SK-N-SH (cell line): ENCODE results near the gene PICALM. TPM values are rescaled to one million over a fixed set of nuclear protein-coding genes. Genes with fewer than 3 reads are reported as not detected.
A peak's percentile ranks its signal among the peaks of the same experiment; 100 is the strongest.

Experiments
- ELF1 ChIP-seq: IDR thresholded peaks from 2 replicates; pipeline ENCODE4 v1.4.0; 2012
- FOSL2 ChIP-seq: IDR thresholded peaks from 2 replicates; pipeline ENCODE4 v1.4.0; 2012; ENCODE audit warnings: low read depth, mild to moderate bottlenecking, moderate library complexity, borderline replicate concordance
- FOXJ3 ChIP-seq: sonication (generic); formaldehyde crosslinking; IDR thresholded peaks from 2 replicates; pipeline ENCODE4 v1.5.1; 2020; ENCODE audit warnings: mild to moderate bottlenecking, missing genetic modification reagents
- FOXM1 ChIP-seq: IDR thresholded peaks from 2 replicates; pipeline ENCODE4 v1.4.0; 2012; ENCODE audit warnings: low read depth, mild to moderate bottlenecking
- GABPA ChIP-seq: IDR thresholded peaks from 2 replicates; pipeline ENCODE4 v1.4.0; 2012; ENCODE audit warnings: low read depth, mild to moderate bottlenecking
- MEF2A ChIP-seq: IDR thresholded peaks from 2 replicates; pipeline ENCODE4 v1.4.0; 2012; ENCODE audit warnings: low read depth, borderline replicate concordance
- RCOR1 ChIP-seq: fragments of 150-350 bp; IDR thresholded peaks from 2 replicates; pipeline ENCODE4 v1.6.1; 2017; ENCODE audit warnings: antibody characterized with exemption, low read length
- TCF12 ChIP-seq: IDR thresholded peaks from 2 replicates; pipeline ENCODE4 v1.4.0; 2012
- YY1 ChIP-seq: IDR thresholded peaks from 2 replicates; pipeline ENCODE4 v1.4.0; 2012; ENCODE audit warnings: low read depth, mild to moderate bottlenecking
- ZBTB33 ChIP-seq: IDR thresholded peaks from 2 replicates; pipeline ENCODE4 v1.4.0; 2012; ENCODE audit warnings: low read depth, borderline replicate concordance
- polyA plus RNA-seq, 3 experiments: library from polyadenylated mRNA; depleted of rRNA; stranded (reverse); fragments of >200 nt; gene quantifications; 2 replicates each; pipeline ENCODE4 v1.2.3, GENCODE V29; 2012
- TF ChIP-seq, protein P1 (sequence below): fragments of 150-350 bp; IDR thresholded peaks from 2 replicates; pipeline ENCODE4 v1.6.1; 2016; ENCODE audit warnings: mild to moderate bottlenecking, low read depth, low read length
- TF ChIP-seq, protein P2 (sequence below): IDR thresholded peaks from 2 replicates; pipeline ENCODE4; 2012
- TF ChIP-seq, protein P3 (sequence below): IDR thresholded peaks from 2 replicates; pipeline ENCODE4 v1.4.0; 2012; ENCODE audit warnings: low read depth
- TF ChIP-seq, protein P4 (sequence below): IDR thresholded peaks from 2 replicates; pipeline ENCODE4 v1.6.1; 2012; ENCODE audit warnings: mild to moderate bottlenecking, low read depth, low read length, moderate library complexity

Gene PICALM
- polyA plus RNA-seq, 1 of the 3 experiments (the other 2 are of a cell fraction): 103 TPM

DNA sequence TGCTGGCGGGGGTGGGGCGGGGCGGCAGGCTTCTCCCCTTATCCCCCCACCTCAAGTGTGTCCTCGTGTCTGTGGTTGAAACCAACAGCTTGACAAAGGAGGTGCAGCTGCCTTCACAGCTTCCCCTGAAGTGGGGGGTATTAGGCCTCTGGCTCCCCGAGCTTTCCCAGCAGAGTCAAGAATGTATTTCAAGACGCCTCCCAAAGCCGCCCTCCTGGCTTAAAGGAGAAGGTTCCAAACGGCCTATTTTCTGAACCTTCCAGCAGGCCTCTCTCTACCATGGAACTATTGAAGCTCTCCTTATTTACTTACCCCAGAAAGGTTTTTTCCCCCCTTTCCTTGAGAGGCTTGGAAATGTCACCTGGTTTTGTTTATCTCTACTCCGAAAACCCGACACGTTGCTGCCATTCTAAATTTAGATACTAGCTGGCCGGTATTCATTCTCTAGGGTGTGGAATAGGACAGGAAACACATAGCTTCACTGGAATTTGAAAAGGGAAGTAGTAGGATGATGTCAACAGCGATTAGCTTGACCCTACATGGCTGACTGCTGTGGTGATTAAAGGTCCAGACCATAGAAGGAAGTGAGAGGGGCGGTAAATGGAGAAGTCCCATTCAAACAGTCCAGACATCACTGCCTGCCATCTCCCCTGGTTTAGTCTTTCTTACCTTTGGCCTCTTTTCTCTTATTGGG is 671 bp upstream of the PICALM start (continued):
- TF ChIP-seq RCOR1: no peak
- peak; percentile 95 for TF ChIP-seq MEF2A
- peak; percentile 71 for TF ChIP-seq GABPA
- 0 out of 2 replicates have a peak, but pooled peaks have one; percentile 59 for TF ChIP-seq FOXM1
- TF ChIP-seq, protein P1, sequence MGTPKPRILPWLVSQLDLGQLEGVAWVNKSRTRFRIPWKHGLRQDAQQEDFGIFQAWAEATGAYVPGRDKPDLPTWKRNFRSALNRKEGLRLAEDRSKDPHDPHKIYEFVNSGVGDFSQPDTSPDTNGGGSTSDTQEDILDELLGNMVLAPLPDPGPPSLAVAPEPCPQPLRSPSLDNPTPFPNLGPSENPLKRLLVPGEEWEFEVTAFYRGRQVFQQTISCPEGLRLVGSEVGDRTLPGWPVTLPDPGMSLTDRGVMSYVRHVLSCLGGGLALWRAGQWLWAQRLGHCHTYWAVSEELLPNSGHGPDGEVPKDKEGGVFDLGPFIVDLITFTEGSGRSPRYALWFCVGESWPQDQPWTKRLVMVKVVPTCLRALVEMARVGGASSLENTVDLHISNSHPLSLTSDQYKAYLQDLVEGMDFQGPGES: no peak
- TF ChIP-seq TCF12: peak; percentile 85
- TF ChIP-seq, protein P2, sequence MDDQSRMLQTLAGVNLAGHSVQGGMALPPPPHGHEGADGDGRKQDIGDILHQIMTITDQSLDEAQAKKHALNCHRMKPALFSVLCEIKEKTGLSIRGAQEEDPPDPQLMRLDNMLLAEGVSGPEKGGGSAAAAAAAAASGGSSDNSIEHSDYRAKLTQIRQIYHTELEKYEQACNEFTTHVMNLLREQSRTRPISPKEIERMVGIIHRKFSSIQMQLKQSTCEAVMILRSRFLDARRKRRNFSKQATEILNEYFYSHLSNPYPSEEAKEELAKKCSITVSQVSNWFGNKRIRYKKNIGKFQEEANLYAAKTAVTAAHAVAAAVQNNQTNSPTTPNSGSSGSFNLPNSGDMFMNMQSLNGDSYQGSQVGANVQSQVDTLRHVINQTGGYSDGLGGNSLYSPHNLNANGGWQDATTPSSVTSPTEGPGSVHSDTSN: peak; percentile 87
- TF ChIP-seq ZBTB33: no peak
- TF ChIP-seq, protein P3, sequence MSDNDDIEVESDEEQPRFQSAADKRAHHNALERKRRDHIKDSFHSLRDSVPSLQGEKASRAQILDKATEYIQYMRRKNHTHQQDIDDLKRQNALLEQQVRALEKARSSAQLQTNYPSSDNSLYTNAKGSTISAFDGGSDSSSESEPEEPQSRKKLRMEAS: peak; percentile 80
- peak; percentile 47; the same call in 1 of the 2 replicates for TF ChIP-seq YY1
- TF ChIP-seq FOXJ3 (CRISPR knock-in tag): no peak
- TF ChIP-seq, protein P4, sequence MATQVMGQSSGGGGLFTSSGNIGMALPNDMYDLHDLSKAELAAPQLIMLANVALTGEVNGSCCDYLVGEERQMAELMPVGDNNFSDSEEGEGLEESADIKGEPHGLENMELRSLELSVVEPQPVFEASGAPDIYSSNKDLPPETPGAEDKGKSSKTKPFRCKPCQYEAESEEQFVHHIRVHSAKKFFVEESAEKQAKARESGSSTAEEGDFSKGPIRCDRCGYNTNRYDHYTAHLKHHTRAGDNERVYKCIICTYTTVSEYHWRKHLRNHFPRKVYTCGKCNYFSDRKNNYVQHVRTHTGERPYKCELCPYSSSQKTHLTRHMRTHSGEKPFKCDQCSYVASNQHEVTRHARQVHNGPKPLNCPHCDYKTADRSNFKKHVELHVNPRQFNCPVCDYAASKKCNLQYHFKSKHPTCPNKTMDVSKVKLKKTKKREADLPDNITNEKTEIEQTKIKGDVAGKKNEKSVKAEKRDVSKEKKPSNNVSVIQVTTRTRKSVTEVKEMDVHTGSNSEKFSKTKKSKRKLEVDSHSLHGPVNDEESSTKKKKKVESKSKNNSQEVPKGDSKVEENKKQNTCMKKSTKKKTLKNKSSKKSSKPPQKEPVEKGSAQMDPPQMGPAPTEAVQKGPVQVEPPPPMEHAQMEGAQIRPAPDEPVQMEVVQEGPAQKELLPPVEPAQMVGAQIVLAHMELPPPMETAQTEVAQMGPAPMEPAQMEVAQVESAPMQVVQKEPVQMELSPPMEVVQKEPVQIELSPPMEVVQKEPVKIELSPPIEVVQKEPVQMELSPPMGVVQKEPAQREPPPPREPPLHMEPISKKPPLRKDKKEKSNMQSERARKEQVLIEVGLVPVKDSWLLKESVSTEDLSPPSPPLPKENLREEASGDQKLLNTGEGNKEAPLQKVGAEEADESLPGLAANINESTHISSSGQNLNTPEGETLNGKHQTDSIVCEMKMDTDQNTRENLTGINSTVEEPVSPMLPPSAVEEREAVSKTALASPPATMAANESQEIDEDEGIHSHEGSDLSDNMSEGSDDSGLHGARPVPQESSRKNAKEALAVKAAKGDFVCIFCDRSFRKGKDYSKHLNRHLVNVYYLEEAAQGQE: peak; percentile 15; the same call in 1 of the 2 replicates
- peak; percentile 49; the same call in 1 of the 2 replicates for TF ChIP-seq FOSL2
- TF ChIP-seq ELF1: 0 out of 2 replicates have a peak, but pooled peaks have one; percentile 34
- TF ChIP-seq, all 33 proteins: peak for 17
